HG03175 (cell line): ENCODE data around the gene PLEKHG7.
A peak's percentile ranks its signal among the peaks of the same experiment; 100 is the strongest.
"Not testable (repeated sequence)": the region's sequence is repeated elsewhere in the genome, so short reads cannot be mapped to it uniquely, and the experiment has no call there.

ENCODE experiments used
- ATAC-seq: cut with Tn5 transposase; IDR thresholded peaks from one replicate; pipeline ENCODE4 v1.9.1; 2021; ENCODE audit warnings: mild to moderate bottlenecking, moderate library complexity; ENCODE audit not compliant: unreplicated experiment

The PLEKHG7 gene

GRCh38 chr12:92745856-92746550 lies 43.2 kb downstream of the PLEKHG7 start:
- no peak for ATAC-seq

GRCh38 chr12:92747151-92747550 lies 44.4 kb downstream of the PLEKHG7 start:
- no peak for ATAC-seq

GRCh38 chr12:92749691-92750090 lies 46.9 kb downstream of the PLEKHG7 start:
- not testable (repeated sequence) for ATAC-seq

- no peak for ATAC-seq
Observed at GRCh38 chr12:92753976-92754885, 51.4 kb downstream of the PLEKHG7 start.

GRCh38 chr12:92756898-92757596 lies 54.3 kb downstream of the PLEKHG7 start:
- ATAC-seq = no peak

- peak; percentile 75 for ATAC-seq
Observed at GRCh38 chr12:92757597-92758121, 54.9 kb downstream of the PLEKHG7 start.

- no peak for ATAC-seq
Observed at GRCh38 chr12:92759634-92760268, 57.0 kb downstream of the PLEKHG7 start.

GRCh38 chr12:92762773-92763172 lies 60.0 kb downstream of the PLEKHG7 start:
- no peak for ATAC-seq

GRCh38 chr12:92764831-92765230 lies 62.0 kb downstream of the PLEKHG7 start:
- ATAC-seq = no peak

- ATAC-seq = no peak
Observed at GRCh38 chr12:92765871-92766270, 63.1 kb downstream of the PLEKHG7 start.

GRCh38 chr12:92769124-92769901 lies 66.5 kb downstream of the PLEKHG7 start:
- peak; percentile 63 for ATAC-seq

- ATAC-seq = no peak
Observed at GRCh38 chr12:92771001-92771400, 68.2 kb downstream of the PLEKHG7 start.

- ATAC-seq = no peak
Observed at GRCh38 chr12:92775416-92775815, 72.6 kb downstream of the PLEKHG7 start.

- ATAC-seq = no peak
Observed at GRCh38 chr12:92778525-92778924, 75.7 kb downstream of the PLEKHG7 start.

GRCh38 chr12:92779902-92780301 lies 77.1 kb downstream of the PLEKHG7 start:
- ATAC-seq = no peak

GRCh38 chr12:92784356-92784755 lies 81.6 kb downstream of the PLEKHG7 start:
- no peak for ATAC-seq

GRCh38 chr12:92784797-92785562 lies 82.2 kb downstream of the PLEKHG7 start:
- ATAC-seq = peak; percentile 97

- no peak for ATAC-seq
Observed at GRCh38 chr12:92785563-92785950, 82.8 kb downstream of the PLEKHG7 start.

GRCh38 chr12:92786045-92786444 lies 83.3 kb downstream of the PLEKHG7 start:
- no peak for ATAC-seq
